ENCODE measurements around the gene C4BPA.

C4BPA gene

DNA sequence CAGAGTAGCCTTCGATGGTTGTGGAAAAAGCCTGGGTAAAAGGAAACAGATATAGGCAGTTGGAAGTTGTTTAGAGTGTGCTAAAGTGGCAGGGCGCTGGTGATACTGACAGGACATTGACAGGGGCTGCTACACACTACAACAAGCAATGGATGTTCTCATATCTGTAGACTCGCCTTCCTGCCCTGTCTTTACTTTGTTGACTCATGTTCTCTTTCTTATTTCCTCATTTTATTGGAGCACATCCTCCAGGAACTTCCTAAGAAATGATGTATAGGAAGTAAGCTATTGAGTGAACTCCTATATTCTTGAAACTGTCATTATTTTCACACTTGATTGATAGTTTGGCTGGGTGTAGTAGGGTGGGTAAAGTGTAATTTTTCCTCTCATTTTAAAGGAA, 51.0 kb downstream of the C4BPA start:
- Histone ChIP-seq H3K4me2 (ENCODE audit: low read length) (peak overlapping the region; percentile 6; the same call in 1 of the 2 replicates), H3K9ac (ENCODE audit: low read length) (no peak overlapping the region), H3K4me1 (ENCODE audit: low read length) (peaks cover 9% of the 10 kb centered on the region), H3K4me3 (ENCODE audit: low read length) (no peak overlapping the region), H3K9me3 (ENCODE audit: insufficient read depth, low read length) (peaks cover 16% of the 10 kb centered on the region; the same call in 1 of the 2 replicates), H2AFZ (ENCODE audit: low read depth, low read length) (no peak overlapping the region), H4K20me1 (ENCODE audit: insufficient read depth, low read length) (no peaks in the 10 kb centered on the region), H3K27ac (ENCODE audit: low read length) (no peak overlapping the region), H3K27me3 (ENCODE audit: low read depth, low read length) (no peaks in the 10 kb centered on the region), H3K79me2 (ENCODE audit: low read length) (no peaks in the 10 kb centered on the region), H3K36me3 (replicated peaks; ENCODE audit: low read depth, low read length) (no peaks in the 10 kb centered on the region)
- TF ChIP-seq, protein P1, sequence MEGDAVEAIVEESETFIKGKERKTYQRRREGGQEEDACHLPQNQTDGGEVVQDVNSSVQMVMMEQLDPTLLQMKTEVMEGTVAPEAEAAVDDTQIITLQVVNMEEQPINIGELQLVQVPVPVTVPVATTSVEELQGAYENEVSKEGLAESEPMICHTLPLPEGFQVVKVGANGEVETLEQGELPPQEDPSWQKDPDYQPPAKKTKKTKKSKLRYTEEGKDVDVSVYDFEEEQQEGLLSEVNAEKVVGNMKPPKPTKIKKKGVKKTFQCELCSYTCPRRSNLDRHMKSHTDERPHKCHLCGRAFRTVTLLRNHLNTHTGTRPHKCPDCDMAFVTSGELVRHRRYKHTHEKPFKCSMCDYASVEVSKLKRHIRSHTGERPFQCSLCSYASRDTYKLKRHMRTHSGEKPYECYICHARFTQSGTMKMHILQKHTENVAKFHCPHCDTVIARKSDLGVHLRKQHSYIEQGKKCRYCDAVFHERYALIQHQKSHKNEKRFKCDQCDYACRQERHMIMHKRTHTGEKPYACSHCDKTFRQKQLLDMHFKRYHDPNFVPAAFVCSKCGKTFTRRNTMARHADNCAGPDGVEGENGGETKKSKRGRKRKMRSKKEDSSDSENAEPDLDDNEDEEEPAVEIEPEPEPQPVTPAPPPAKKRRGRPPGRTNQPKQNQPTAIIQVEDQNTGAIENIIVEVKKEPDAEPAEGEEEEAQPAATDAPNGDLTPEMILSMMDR (IDR thresholded peaks at IDR 0.05; ENCODE audit: low read depth, low read length): no peak
- no peak for TF ChIP-seq EZH2phosphoT487 (IDR thresholded peaks at IDR 0.05; ENCODE audit: low read depth)

DNA sequence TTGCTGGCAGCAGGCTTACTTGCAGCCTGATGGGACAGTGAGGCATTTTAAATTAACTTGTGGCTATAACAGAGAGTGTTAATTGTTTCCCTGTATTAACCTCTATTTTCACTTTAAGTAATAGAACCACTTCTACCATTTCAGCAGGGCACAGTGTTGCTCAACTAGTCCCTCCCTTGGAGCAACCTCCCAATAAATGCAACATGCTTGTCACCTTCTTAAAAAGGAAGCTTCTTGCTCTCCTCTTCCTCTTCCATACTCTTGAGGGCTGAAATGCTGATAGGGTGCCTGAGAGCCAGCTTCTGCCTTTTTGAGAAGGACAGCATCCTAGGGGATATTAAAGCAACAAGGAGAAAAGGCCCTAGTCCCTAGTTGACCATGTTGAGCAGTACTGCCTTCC, 52.1 kb downstream of the C4BPA start:
- no peak overlapping the region for H3K9ac ChIP-seq (ENCODE audit: low read length)
- H3K79me2 ChIP-seq (ENCODE audit: low read length): no peaks in the 10 kb centered on the region
- peaks cover 11% of the 10 kb centered on the region; the same call in 1 of the 2 replicates for H3K9me3 ChIP-seq (ENCODE audit: insufficient read depth, low read length)
- no peak overlapping the region for H3K4me2 ChIP-seq (ENCODE audit: low read length)
- no peaks in the 10 kb centered on the region for H3K36me3 ChIP-seq (replicated peaks; ENCODE audit: low read depth, low read length)
- no peak overlapping the region for H3K4me3 ChIP-seq (ENCODE audit: low read length)
- TF ChIP-seq EZH2phosphoT487 (IDR thresholded peaks at IDR 0.05; ENCODE audit: low read depth): no peak
- TF ChIP-seq, protein P1 (IDR thresholded peaks at IDR 0.05; ENCODE audit: low read depth, low read length): no peak
- no peaks in the 10 kb centered on the region for H4K20me1 ChIP-seq (ENCODE audit: insufficient read depth, low read length)
- peaks cover 9% of the 10 kb centered on the region for H3K4me1 ChIP-seq (ENCODE audit: low read length)
- no peak overlapping the region for H2AFZ ChIP-seq (ENCODE audit: low read depth, low read length)
- H3K27ac ChIP-seq (ENCODE audit: low read length): no peak overlapping the region
- H3K27me3 ChIP-seq (ENCODE audit: low read depth, low read length): no peaks in the 10 kb centered on the region

DNA sequence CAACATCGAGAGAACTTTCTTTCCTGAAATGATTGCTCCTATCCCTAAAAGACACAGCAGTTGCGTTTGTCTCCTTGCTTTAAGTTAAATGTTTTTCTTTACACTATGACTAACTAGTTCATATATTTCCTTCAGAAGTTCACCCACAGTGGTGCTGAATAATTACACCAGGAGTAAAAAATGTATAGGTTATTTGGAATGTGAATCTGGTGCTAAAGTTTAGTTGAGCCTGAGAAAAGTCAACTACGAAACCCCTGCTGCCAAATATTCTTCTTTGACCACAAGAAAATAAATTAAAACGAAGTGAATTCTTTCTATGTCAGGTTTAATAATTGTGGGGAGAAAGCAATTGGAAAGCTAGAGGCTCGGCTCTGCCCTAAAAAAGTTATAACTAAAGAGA, 52.8 kb downstream of the C4BPA start:
- H3K79me2 ChIP-seq (ENCODE audit: low read length): no peaks in the 10 kb centered on the region
- no peak overlapping the region for H3K4me3 ChIP-seq (ENCODE audit: low read length)
- H2AFZ ChIP-seq (ENCODE audit: low read depth, low read length): no peak overlapping the region
- peaks cover 5% of the 10 kb centered on the region; the same call in 1 of the 2 replicates for H3K9me3 ChIP-seq (ENCODE audit: insufficient read depth, low read length)
- H3K4me2 ChIP-seq (ENCODE audit: low read length): no peak overlapping the region
- H3K9ac ChIP-seq (ENCODE audit: low read length): no peak overlapping the region
- no peaks in the 10 kb centered on the region for H3K36me3 ChIP-seq (replicated peaks; ENCODE audit: low read depth, low read length)
- H4K20me1 ChIP-seq (ENCODE audit: insufficient read depth, low read length): no peaks in the 10 kb centered on the region
- no peak overlapping the region for H3K27ac ChIP-seq (ENCODE audit: low read length)
- no peak for TF ChIP-seq EZH2phosphoT487 (IDR thresholded peaks at IDR 0.05; ENCODE audit: low read depth)
- TF ChIP-seq, protein P1 (IDR thresholded peaks at IDR 0.05; ENCODE audit: low read depth, low read length): no peak
- no peaks in the 10 kb centered on the region for H3K27me3 ChIP-seq (ENCODE audit: low read depth, low read length)
- H3K4me1 ChIP-seq (ENCODE audit: low read length): peaks cover 9% of the 10 kb centered on the region

DNA sequence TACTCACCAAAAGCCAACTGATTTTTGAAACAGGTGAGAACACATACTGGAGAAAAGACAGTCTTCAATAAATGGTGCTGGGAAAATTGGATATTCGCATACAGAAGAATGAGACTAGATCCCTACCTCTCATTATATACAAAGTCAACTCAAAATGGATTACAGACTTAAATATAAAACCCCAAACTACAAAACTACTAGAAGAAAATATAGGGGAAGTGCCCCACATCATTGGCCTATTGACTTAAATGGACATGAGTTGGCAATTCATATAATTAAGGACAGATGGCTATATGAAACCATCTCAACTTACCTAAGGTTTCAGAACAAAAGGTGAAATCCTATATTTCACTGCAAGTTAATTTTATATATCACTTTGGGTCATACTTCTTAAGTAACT, 60.1 kb downstream of the C4BPA start:
- H3K36me3 ChIP-seq (replicated peaks; ENCODE audit: low read depth, low read length): no peaks in the 10 kb centered on the region
- H3K27me3 ChIP-seq (ENCODE audit: low read depth, low read length): no peaks in the 10 kb centered on the region
- no peaks in the 10 kb centered on the region for H3K4me1 ChIP-seq (ENCODE audit: low read length)
- H2AFZ ChIP-seq (ENCODE audit: low read depth, low read length): no peak overlapping the region
- peaks cover 6% of the 10 kb centered on the region; the same call in 1 of the 2 replicates for H3K9me3 ChIP-seq (ENCODE audit: insufficient read depth, low read length)
- no peaks in the 10 kb centered on the region for H3K79me2 ChIP-seq (ENCODE audit: low read length)
- H4K20me1 ChIP-seq (ENCODE audit: insufficient read depth, low read length): no peaks in the 10 kb centered on the region
- H3K27ac ChIP-seq (ENCODE audit: low read length): no peak overlapping the region
- no peak overlapping the region for H3K4me2 ChIP-seq (ENCODE audit: low read length)
- no peak for TF ChIP-seq EZH2phosphoT487 (IDR thresholded peaks at IDR 0.05; ENCODE audit: low read depth)
- TF ChIP-seq, protein P1 (IDR thresholded peaks at IDR 0.05; ENCODE audit: low read depth, low read length): no peak
- no peak overlapping the region for H3K4me3 ChIP-seq (ENCODE audit: low read length)
- H3K9ac ChIP-seq (ENCODE audit: low read length): no peak overlapping the region
